ENCODE data around the gene USP16. TPM values are rescaled to one million over a fixed set of nuclear protein-coding genes. Genes with fewer than 3 reads are reported as not detected.
A peak's percentile ranks its signal among the peaks of the same experiment; 100 is the strongest.
"Not testable (repeated sequence)": the region's sequence is repeated elsewhere in the genome, so short reads cannot be mapped to it uniquely, and the experiment has no call there.

USP16 gene
- total RNA-seq, 3 donors from 2014 or later (not counting 1 experiment from before 2014, with no cell fraction given), result 67.9 to 76.9 (median 75.7) TPM

DNA sequence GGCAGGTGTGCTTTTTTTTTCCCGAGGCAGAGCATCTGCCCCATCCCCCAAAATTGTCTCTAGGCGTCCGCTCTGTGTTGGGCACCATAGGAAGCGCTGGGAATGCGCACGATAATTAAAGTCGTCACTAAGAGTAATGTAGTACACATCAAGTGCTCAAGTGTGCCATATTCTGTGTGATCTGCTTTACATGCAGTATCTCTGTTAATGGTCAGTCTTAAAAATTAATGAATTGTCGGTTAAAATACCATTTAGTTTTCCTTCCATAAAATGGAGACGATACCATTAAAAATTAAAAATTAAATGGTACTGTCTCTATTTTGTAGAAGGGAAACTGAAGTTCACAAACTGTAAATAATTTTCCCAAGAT lies 49.5 kb downstream of the USP16 start:
- Histone ChIP-seq H3K4me1 (ENCODE audit: control insufficient read depth, insufficient read depth, low read length) (peaks cover 31% of the 10 kb centered on the region), H3K36me3 (ENCODE audit: control insufficient read depth, insufficient read depth, low read length) (peaks cover 7% of the 10 kb centered on the region), H3K9me3 (ENCODE audit: control insufficient read depth, insufficient read depth, low read length) (no peaks in the 10 kb centered on the region), H3K27ac (ENCODE audit: low read length) (peak overlapping the region; percentile 77), H3K27me3 (ENCODE audit: control insufficient read depth, insufficient read depth, low read length) (no peaks in the 10 kb centered on the region), H3K4me3 (ENCODE audit: low read length) (peak overlapping the region; percentile 89)
- peak overlapping the region; percentile 100 for H3K27ac Mint-ChIP-seq
- H3K36me3 Mint-ChIP-seq, result no peaks in the 10 kb centered on the region
- WGBS (ENCODE audit: insufficient coverage), result 0% methylated on average over 7 of the region's 9 CpGs
- TF ChIP-seq, protein P1, sequence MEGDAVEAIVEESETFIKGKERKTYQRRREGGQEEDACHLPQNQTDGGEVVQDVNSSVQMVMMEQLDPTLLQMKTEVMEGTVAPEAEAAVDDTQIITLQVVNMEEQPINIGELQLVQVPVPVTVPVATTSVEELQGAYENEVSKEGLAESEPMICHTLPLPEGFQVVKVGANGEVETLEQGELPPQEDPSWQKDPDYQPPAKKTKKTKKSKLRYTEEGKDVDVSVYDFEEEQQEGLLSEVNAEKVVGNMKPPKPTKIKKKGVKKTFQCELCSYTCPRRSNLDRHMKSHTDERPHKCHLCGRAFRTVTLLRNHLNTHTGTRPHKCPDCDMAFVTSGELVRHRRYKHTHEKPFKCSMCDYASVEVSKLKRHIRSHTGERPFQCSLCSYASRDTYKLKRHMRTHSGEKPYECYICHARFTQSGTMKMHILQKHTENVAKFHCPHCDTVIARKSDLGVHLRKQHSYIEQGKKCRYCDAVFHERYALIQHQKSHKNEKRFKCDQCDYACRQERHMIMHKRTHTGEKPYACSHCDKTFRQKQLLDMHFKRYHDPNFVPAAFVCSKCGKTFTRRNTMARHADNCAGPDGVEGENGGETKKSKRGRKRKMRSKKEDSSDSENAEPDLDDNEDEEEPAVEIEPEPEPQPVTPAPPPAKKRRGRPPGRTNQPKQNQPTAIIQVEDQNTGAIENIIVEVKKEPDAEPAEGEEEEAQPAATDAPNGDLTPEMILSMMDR (IDR thresholded peaks at IDR 0.05), result no peak
- ATAC-seq (peak; percentile 2 to 13 (median 11)), DNase-seq (no peak)
- no peaks in the 10 kb centered on the region for H3K27me3 Mint-ChIP-seq (ENCODE audit: low read depth in 2 of 2)
- H3K4me1 Mint-ChIP-seq, result peaks cover 50 to 61% of the 10 kb centered on the region in 2 donors
- intact Hi-C loops (cut with micrococcal nuclease), result loop anchor here (10.0 kb wide), 2 partner anchors 189 to 239 kb away; a partner anchor contains a TSS
- H3K9me3 Mint-ChIP-seq, result peaks cover 0 to 2% of the 10 kb centered on the region in 2 donors
- peak overlapping the region; percentile 100 for H3K4me3 Mint-ChIP-seq

DNA sequence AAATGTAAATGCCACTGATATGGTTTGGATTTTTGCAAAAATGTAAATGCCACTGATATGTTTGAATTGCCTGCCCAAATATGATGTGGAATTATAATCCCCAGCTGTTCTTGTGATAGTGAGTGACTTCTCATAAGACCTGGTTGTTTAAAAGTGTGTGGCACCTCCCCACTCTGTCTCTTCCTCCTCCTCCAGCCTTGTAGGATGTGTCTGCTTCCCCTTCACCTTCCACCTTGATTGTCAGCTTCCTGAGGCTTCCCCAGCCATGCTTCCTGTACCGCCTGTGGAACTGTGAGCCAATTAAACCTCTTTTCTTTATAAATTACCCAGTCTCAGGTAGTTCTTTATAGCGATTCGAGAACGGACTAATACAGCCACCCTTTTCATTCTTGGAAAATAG lies 50.3 kb downstream of the USP16 start:
- Mint-ChIP-seq H3K4me3 (peak overlapping the region; percentile 78), H3K4me1 (peaks cover 58 to 69% of the 10 kb centered on the region in 2 donors), H3K36me3 (no peaks in the 10 kb centered on the region), H3K9me3 (peaks cover 0 to 2% of the 10 kb centered on the region in 2 donors), H3K27ac (no peak overlapping the region), H3K27me3 (ENCODE audit: low read depth in 2 of 2) (no peaks in the 10 kb centered on the region)
- H3K9me3 ChIP-seq (ENCODE audit: control insufficient read depth, insufficient read depth, low read length), result no peaks in the 10 kb centered on the region
- H3K4me1 ChIP-seq (ENCODE audit: control insufficient read depth, insufficient read depth, low read length), result peaks cover 38% of the 10 kb centered on the region
- no peak overlapping the region for H3K27ac ChIP-seq (ENCODE audit: low read length)
- intact Hi-C loops (cut with micrococcal nuclease), result loop anchor here (10.0 kb wide), 2 partner anchors 190 to 240 kb away; a partner anchor contains a TSS
- no peak overlapping the region for H3K4me3 ChIP-seq (ENCODE audit: low read length)
- no peaks in the 10 kb centered on the region for H3K27me3 ChIP-seq (ENCODE audit: control insufficient read depth, insufficient read depth, low read length)
- H3K36me3 ChIP-seq (ENCODE audit: control insufficient read depth, insufficient read depth, low read length), result peaks cover 1% of the 10 kb centered on the region
- ATAC-seq, result no peak
- no peak for DNase-seq
- TF ChIP-seq, protein P1 (IDR thresholded peaks at IDR 0.05), result no peak
- WGBS (ENCODE audit: insufficient coverage), result 80% methylated on average over 1 of the region's 4 CpGs

DNA sequence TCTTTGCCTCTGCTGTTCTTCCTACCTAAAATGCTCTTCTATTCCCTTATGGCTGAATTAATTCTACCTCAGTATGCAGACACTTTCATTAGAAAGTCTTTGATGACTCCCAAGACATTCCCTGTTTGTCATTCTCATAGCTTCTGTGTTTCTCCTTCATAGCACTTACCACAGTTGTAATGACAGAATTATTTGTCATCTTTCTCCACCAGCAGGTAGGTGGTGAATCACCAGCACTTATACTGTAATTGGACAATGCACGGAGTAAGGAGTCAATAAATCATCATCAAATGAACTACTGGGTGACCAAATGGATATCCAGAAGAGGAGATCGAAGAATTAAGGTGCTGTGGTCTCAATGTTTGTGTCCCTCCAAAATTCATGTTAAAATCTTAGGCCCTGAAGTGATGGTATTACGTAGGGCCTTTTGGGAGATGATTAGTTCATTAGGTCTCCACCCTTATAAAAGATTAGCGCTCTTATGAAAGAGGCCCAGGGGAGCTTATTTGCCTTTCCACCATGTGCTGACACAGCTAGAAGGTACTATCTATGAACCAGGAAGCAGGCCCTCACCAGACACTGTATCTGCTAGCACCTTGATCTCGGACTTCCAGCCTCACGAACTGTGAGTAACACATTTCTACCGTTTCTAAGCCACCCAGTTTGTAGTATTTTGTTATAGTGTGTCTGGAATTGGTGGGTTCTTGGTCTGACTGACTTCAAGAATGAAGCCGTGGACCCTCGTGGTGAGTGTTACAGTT lies 51.4 kb downstream of the USP16 start:
- H3K4me3 Mint-ChIP-seq, result peak overlapping the region; percentile 87
- H3K27ac ChIP-seq (ENCODE audit: low read length), result peak overlapping the region; percentile 64
- TF ChIP-seq, protein P1 (IDR thresholded peaks at IDR 0.05), result no peak
- H3K27me3 ChIP-seq (ENCODE audit: control insufficient read depth, insufficient read depth, low read length), result no peaks in the 10 kb centered on the region
- no peaks in the 10 kb centered on the region for H3K36me3 Mint-ChIP-seq
- H3K27ac Mint-ChIP-seq, result peak overlapping the region; percentile 92 to 93
- H3K9me3 Mint-ChIP-seq, result peaks cover 0 to 2% of the 10 kb centered on the region in 2 donors
- DNase-seq (no peak), ATAC-seq (no peak)
- no peaks in the 10 kb centered on the region for H3K27me3 Mint-ChIP-seq (ENCODE audit: low read depth in 2 of 2)
- H3K36me3 ChIP-seq (ENCODE audit: control insufficient read depth, insufficient read depth, low read length), result no peaks in the 10 kb centered on the region
- H3K4me1 ChIP-seq (ENCODE audit: control insufficient read depth, insufficient read depth, low read length), result peaks cover 46% of the 10 kb centered on the region
- intact Hi-C loops (cut with micrococcal nuclease), result loop anchor here (10.0 kb wide), 2 partner anchors 191 to 241 kb away; a partner anchor contains a TSS
- no peak overlapping the region for H3K4me3 ChIP-seq (ENCODE audit: low read length)
- peaks cover 69 to 80% of the 10 kb centered on the region in 2 donors for H3K4me1 Mint-ChIP-seq
- WGBS (ENCODE audit: insufficient coverage), result 82% methylated on average over 9 of the region's 9 CpGs
- H3K9me3 ChIP-seq (ENCODE audit: control insufficient read depth, insufficient read depth, low read length), result no peaks in the 10 kb centered on the region

DNA sequence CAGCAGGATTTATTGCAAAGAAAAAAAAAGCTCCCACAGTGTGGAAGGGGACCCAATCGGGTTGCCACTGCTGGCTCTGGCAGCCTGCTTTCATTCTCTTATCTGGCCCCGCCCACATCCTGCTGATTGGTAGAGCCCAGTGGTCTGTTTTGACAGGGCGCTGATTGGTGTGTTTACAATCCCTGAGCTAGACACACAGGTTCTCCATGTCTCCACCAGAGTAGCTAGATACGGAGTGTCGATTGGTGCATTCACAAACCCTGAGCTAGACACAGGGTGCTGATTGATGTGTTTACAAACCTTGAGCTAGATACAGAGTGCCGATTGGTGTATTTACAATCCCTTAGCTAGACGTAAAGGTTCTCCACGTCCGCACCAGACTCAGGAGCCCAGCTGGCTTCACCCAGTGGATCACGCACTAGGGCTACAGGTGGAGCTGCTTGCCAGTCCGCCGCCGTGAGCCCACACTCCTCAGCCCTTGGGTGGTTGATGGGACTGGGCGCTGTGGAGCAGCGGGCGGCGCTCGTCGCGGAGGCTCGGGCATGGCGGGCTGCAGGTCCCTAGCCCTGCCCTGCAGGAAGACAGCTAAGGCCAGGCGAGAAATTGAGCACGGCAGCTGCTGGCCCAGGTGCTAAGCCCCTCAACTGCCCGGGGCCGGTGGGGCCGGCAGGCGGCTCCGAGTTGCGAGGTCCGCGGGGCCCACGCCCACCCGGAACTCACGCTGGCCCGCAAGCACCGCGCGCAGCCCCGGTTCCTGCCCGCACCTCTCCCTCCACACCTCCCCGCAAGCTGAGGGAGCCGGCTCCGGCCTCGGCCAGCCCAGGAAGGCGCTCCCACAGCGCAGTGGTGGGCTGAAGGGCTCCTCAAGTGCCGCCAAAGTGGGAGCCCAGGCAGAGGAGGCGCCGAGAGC lies 52.5 kb downstream of the USP16 start:
- WGBS (ENCODE audit: insufficient coverage), result 42% methylated on average over 50 of the region's 50 CpGs
- H3K36me3 Mint-ChIP-seq; H3K27me3 ChIP-seq (ENCODE audit: control insufficient read depth, insufficient read depth, low read length); H3K36me3 ChIP-seq (ENCODE audit: control insufficient read depth, insufficient read depth, low read length); H3K9me3 ChIP-seq (ENCODE audit: control insufficient read depth, insufficient read depth, low read length); ATAC-seq; H3K27me3 Mint-ChIP-seq (ENCODE audit: low read depth in 2 of 2); H3K9me3 Mint-ChIP-seq: not testable (repeated sequence)
- Mint-ChIP-seq H3K4me3 (peak overlapping the region; percentile 87), H3K4me1 (peaks cover 64 to 75% of the 10 kb centered on the region in 2 donors), H3K27ac (peak overlapping the region; percentile 92 to 93)
- peak; percentile 70 to 76 for DNase-seq
- H3K4me3 ChIP-seq (ENCODE audit: low read length), result peak overlapping the region; percentile 47
- peaks cover 43% of the 10 kb centered on the region for H3K4me1 ChIP-seq (ENCODE audit: control insufficient read depth, insufficient read depth, low read length)
- intact Hi-C loops (cut with micrococcal nuclease), result loop anchor here (10.0 kb wide), 2 partner anchors 192 to 242 kb away; a partner anchor contains a TSS
- peak overlapping the region; percentile 84 for H3K27ac ChIP-seq (ENCODE audit: low read length)

Data from natural killer cell (primary cell).